H1 (cell line): Measurements from ENCODE around the gene GPR85. TPM values are rescaled to one million over a fixed set of nuclear protein-coding genes. Genes with fewer than 3 reads are reported as not detected.
A peak's percentile ranks its signal among the peaks of the same experiment; 100 is the strongest.

ENCODE experiments used
- CTCF ChIA-PET: fragments of 300-600 bp; sonication (Branson Sonifier 250); formaldehyde crosslinking; loops from one replicate; lab custom pipeline; 2021; ENCODE audit not compliant: partially characterized antibody; lab: Charles Lee
- POLR2A ChIA-PET: fragments of 300-600 bp; sonication (Branson Sonifier 250); formaldehyde crosslinking; loops from one replicate; lab custom pipeline; 2021; ENCODE audit warnings: inconsistent platforms; ENCODE audit not compliant: partially characterized antibody; lab: Charles Lee
- DNase-seq, 2 experiments: peaks; one replicate each; pipeline versions ENCODE4 v3.0.0 to v3.0.0-alpha.2; 2010 to 2022; ENCODE audit warnings: low spot score in 2 of 2, low read depth in 1 of 2, mixed read lengths in 1 of 2
- FAIRE-seq: peaks from 2 replicates; lab custom pipeline; 2011; peaks lifted over from hg19 to GRCh38; lab: Jason Lieb, UNC
- H2AFZ ChIP-seq: 2 replicates; pipeline ENCODE4 v1.8.1; 2012; ENCODE audit warnings: low read length, inconsistent platforms
- H2AK5ac ChIP-seq: 2 replicates; pipeline ENCODE4 v1.6.1; 2013; ENCODE audit warnings: low read depth, low read length
- H2BK120ac ChIP-seq: replicated peaks from 2 replicates; pipeline ENCODE3; 2013; ENCODE audit warnings: low read depth, low read length, inconsistent platforms
- H2BK12ac ChIP-seq: 2 replicates; pipeline ENCODE4 v1.6.1; 2013; ENCODE audit warnings: low read depth, low read length
- H2BK15ac ChIP-seq: 2 replicates; pipeline ENCODE4 v1.6.1; 2013; ENCODE audit warnings: low read length
- H2BK20ac ChIP-seq: 2 replicates; pipeline ENCODE4 v1.6.1; 2013; ENCODE audit warnings: low read length
- H2BK5ac ChIP-seq: 2 replicates; pipeline ENCODE4 v1.6.1; 2013; ENCODE audit warnings: low read depth, low read length
- H3K14ac ChIP-seq: 2 replicates; pipeline ENCODE4 v1.6.1; 2013; ENCODE audit warnings: inconsistent platforms; ENCODE audit not compliant: insufficient read length
- H3K18ac ChIP-seq: 2 replicates; pipeline ENCODE4 v1.6.1; 2013; ENCODE audit warnings: low read length; ENCODE audit errors: extremely low read depth
- H3K23ac ChIP-seq: 2 replicates; pipeline ENCODE4 v1.6.1; 2013; ENCODE audit warnings: inconsistent platforms; ENCODE audit not compliant: insufficient read length
- H3K23me2 ChIP-seq: 2 replicates; pipeline ENCODE4 v1.6.1; 2013; ENCODE audit warnings: low read depth, low read length
- H3K27ac ChIP-seq: 2 replicates; pipeline ENCODE4 v1.6.1; 2011; ENCODE audit warnings: low read depth, low read length, inconsistent platforms
- H3K27me3 ChIP-seq, 4 experiments: replicated peaks in 1 of 4; 1 replicate in 1 of 4; 2 replicates in 3 of 4; pipeline versions ENCODE4 v1.6.1 to v1.8.1; 2011 to 2013; ENCODE audit warnings: low read length in 3 of 4, mild to moderate bottlenecking in 3 of 4, inconsistent platforms in 2 of 4, mixed read lengths in 2 of 4, moderate library complexity in 1 of 4; ENCODE audit not compliant: control insufficient read depth in 3 of 4, insufficient read depth in 3 of 4; ENCODE audit errors: extremely low read depth in 1 of 4
- H3K36me3 ChIP-seq, 4 experiments: 2 replicates each; pipeline versions ENCODE4 v1.6.1 to v1.8.1; 2011 to 2013; ENCODE audit warnings: mild to moderate bottlenecking in 4 of 4, low read length in 3 of 4, moderate library complexity in 2 of 4, control low read depth in 1 of 4, inconsistent platforms in 1 of 4; ENCODE audit not compliant: insufficient read depth in 4 of 4, control insufficient read depth in 2 of 4
- H3K4ac ChIP-seq: replicated peaks from 2 replicates; pipeline ENCODE3; 2013; ENCODE audit warnings: low read length, low read depth, mixed read lengths, inconsistent platforms; ENCODE audit not compliant: insufficient read length
- H3K4me1 ChIP-seq, 4 experiments: replicated peaks in 1 of 4; 1 replicate in 1 of 4; 2 replicates in 3 of 4; pipeline versions ENCODE4 v1.6.1 to v1.8.1; 2011 to 2013; ENCODE audit warnings: low read length in 3 of 4, inconsistent platforms in 2 of 4, mixed read lengths in 1 of 4; ENCODE audit not compliant: insufficient read depth in 4 of 4, control insufficient read depth in 3 of 4
- H3K4me2 ChIP-seq, 2 experiments: 2 replicates each; pipeline versions ENCODE4 v1.6.1 to v1.8.1; 2011 to 2013; ENCODE audit warnings: low read depth in 2 of 2, low read length in 2 of 2, control low read depth in 1 of 2, inconsistent platforms in 1 of 2, mild to moderate bottlenecking in 1 of 2; ENCODE audit not compliant: insufficient read depth in 1 of 2
- H3K4me3 ChIP-seq, 4 experiments: fragments of 200-600, 300-600 bp in 1 of 4; sonication (generic), shearing (Covaris generic), sonication (Bioruptor Twin) in 1 of 4; 2 replicates each; pipeline versions ENCODE4 v1.5.1 to v1.8.1; 2011 to 2016; ENCODE audit warnings: low read length in 4 of 4, low read depth in 3 of 4, control low read depth in 2 of 4, inconsistent platforms in 2 of 4, mild to moderate bottlenecking in 2 of 4, mixed read lengths in 1 of 4, moderate library complexity in 1 of 4; ENCODE audit not compliant: insufficient read depth in 2 of 4; ENCODE audit errors: extremely low read depth in 1 of 4
- H3K56ac ChIP-seq: replicated peaks from 2 replicates; pipeline ENCODE3; 2013; ENCODE audit warnings: low read depth, mild to moderate bottlenecking, mixed read lengths, low read length, inconsistent platforms; ENCODE audit not compliant: insufficient read length
- H3K79me1 ChIP-seq: 2 replicates; pipeline ENCODE4 v1.6.1; 2013; ENCODE audit warnings: low read depth, low read length, control low read depth
- H3K79me2 ChIP-seq, 2 experiments: 2 replicates each; pipeline versions ENCODE4 v1.6.1 to v1.8.1; 2012 to 2013; ENCODE audit warnings: low read length in 2 of 2, mild to moderate bottlenecking in 2 of 2, inconsistent platforms in 1 of 2; ENCODE audit not compliant: insufficient read depth in 2 of 2, control insufficient read depth in 1 of 2
- H3K9ac ChIP-seq, 4 experiments: replicated peaks in 1 of 4; 1 replicate in 1 of 4; 2 replicates in 3 of 4; pipeline versions ENCODE4 v1.6.1 to v1.8.1; 2011 to 2013; ENCODE audit warnings: low read depth in 3 of 4, low read length in 3 of 4, control low read depth in 2 of 4, mild to moderate bottlenecking in 2 of 4, moderate library complexity in 2 of 4, inconsistent platforms in 1 of 4; ENCODE audit errors: extremely low read depth in 1 of 4
- H3K9me3 ChIP-seq, 2 experiments: 2 replicates each; pipeline versions ENCODE4 v1.6.1 to v1.8.1; 2012 to 2013; ENCODE audit warnings: mild to moderate bottlenecking in 2 of 2, moderate library complexity in 2 of 2, control low read depth in 1 of 2, inconsistent platforms in 1 of 2, low read depth in 1 of 2, low read length in 1 of 2, mixed read lengths in 1 of 2; ENCODE audit not compliant: insufficient read depth in 2 of 2
- H4K20me1 ChIP-seq, 2 experiments: replicated peaks in 1 of 2; 2 replicates each; pipeline versions ENCODE3 to v1.8.1; 2011 to 2013; ENCODE audit warnings: inconsistent platforms in 2 of 2, low read length in 2 of 2, mild to moderate bottlenecking in 1 of 2; ENCODE audit not compliant: insufficient read depth in 2 of 2, control insufficient read depth in 1 of 2
- H4K5ac ChIP-seq: 2 replicates; pipeline ENCODE4 v1.6.1; 2013; ENCODE audit warnings: low read length, low read depth, mixed read lengths, inconsistent platforms; ENCODE audit not compliant: insufficient read length
- H4K8ac ChIP-seq: 2 replicates; pipeline ENCODE4 v1.8.0; 2013; ENCODE audit warnings: mild to moderate bottlenecking, moderate library complexity, low read length, inconsistent platforms; ENCODE audit not compliant: insufficient read depth; ENCODE audit errors: extremely low read depth
- H4K91ac ChIP-seq: replicated peaks from 2 replicates; pipeline ENCODE3; 2013; ENCODE audit warnings: low read length, mixed read lengths, inconsistent platforms; ENCODE audit not compliant: insufficient read length
- CEBPB ChIP-seq: IDR thresholded peaks from 2 replicates; pipeline ENCODE4 v1.6.1; 2012; ENCODE audit warnings: low read depth, low read length
- EP300 ChIP-seq, 2 experiments: IDR thresholded peaks; 1 replicate in 1 of 2; 2 replicates in 1 of 2; pipeline ENCODE4 v1.6.1; 2011 to 2012; ENCODE audit warnings: low read depth in 2 of 2, low read length in 2 of 2, mild to moderate bottlenecking in 2 of 2, borderline replicate concordance in 1 of 2, inconsistent platforms in 1 of 2, moderate library complexity in 1 of 2
- PHF8 ChIP-seq: fragments of 200-600 bp; sonication (generic); conservative IDR thresholded peaks from 2 replicates; pipeline ENCODE4 v1.7.1; 2012; ENCODE audit warnings: low read depth, mild to moderate bottlenecking, inconsistent platforms, low read length, moderate library complexity
- WGBS, 2 experiments: shearing (Covaris generic) in 1 of 2; methylation state at CpG; one replicate each; pipeline versions ENCODE4 v1.1.6 to v1.1.7; 2013 to 2015; ENCODE audit warnings: low lambda C conversion rate in 2 of 2, mixed read lengths in 2 of 2, inconsistent platforms in 1 of 2, low coverage in 1 of 2, missing lambda C conversion rate in 1 of 2; ENCODE audit not compliant: insufficient replicate concordance in 2 of 2, insufficient coverage in 1 of 2, insufficient read length in 1 of 2; ENCODE audit errors: extremely low coverage in 1 of 2, missing lambda C conversion rate in 1 of 2; 5-methylcytosine and 5-hydroxymethylcytosine counted together
- polyA plus RNA-seq, 7 experiments: library from polyadenylated mRNA; depleted of rRNA in 3 of 7; stranded (reverse) in 5 of 7; unstranded in 2 of 7; fragments of >200 nt in 5 of 7; fragments of 200-250 nt in 2 of 7; gene quantifications; 1 replicate in 5 of 7; 2 replicates in 1 of 7; 4 replicates in 1 of 7; pipeline versions ENCODE4 v1.2.1 to v1.2.3, GENCODE V29; 2011 to 2013; ENCODE audit warnings: missing spikeins in 2 of 7, mixed read lengths in 2 of 7
- total RNA-seq: library from RNA; stranded (reverse); fragmentation: NEBNext Ultra II Directional; extraction: Animal tissue kit (Norgen Biotek cat#: 25700); gene quantifications from 2 replicates; pipeline ENCODE4 v1.2.1, GENCODE V29; 2021

GPR85 gene
- total and polyA plus RNA-seq, 2 of the 8 experiments (the other 6 are each of a cell fraction or from before 2014, with no cell fraction given), result 0.11 to 0.20 TPM

DNA sequence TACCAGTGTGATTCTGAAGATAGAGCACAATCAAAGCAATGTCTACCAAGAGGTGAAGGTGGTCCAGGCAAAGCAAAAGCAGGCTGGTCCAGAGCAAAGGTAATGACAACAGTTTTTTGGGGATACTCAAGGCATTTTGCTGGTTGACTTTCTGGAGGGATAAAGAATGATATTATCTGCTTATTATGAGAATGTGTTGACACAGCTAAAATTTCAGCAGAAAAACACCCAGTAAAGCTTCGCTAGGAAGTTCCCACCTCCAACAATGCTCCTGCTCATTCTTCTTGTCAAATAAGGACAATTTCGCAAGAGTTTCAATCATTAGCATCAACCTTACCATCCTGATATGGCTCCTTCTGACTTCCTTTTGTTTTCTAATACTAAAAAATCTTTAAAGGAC, 24.1 kb downstream of the GPR85 start:
- TF ChIP-seq PHF8 (no peak), CEBPB (0 out of 2 replicates have a peak, but pooled peaks have one; percentile 14), EP300 (IDR thresholded peaks at IDR 0.05; ENCODE audit: borderline replicate concordance in 1 of 2, low read depth in 2 of 2, low read length in 2 of 2) (no peak)
- TF ChIP-seq, all 59 proteins: peak for 1
- Histone ChIP-seq H3K9ac (no peak overlapping the region), H2BK20ac (no peak overlapping the region), H2BK5ac (no peak overlapping the region), H2BK12ac (no peak overlapping the region), H4K8ac (no peak overlapping the region), H3K27ac (no peak overlapping the region), H3K79me1 (no peaks in the 10 kb centered on the region), H4K91ac (no peak overlapping the region), H3K18ac (no peak overlapping the region), H3K9me3 (no peaks in the 10 kb centered on the region), H2AFZ (no peak overlapping the region), H3K27me3 (no peaks in the 10 kb centered on the region; a peak in 1 of 7 replicates), H3K14ac (no peak overlapping the region), H4K5ac (no peak overlapping the region), H2AK5ac (no peak overlapping the region), H2BK15ac (no peak overlapping the region), H3K4me3 (no peak overlapping the region), H3K23me2 (no peaks in the 10 kb centered on the region), H3K56ac (no peak overlapping the region), H4K20me1 (no peaks in the 10 kb centered on the region), H3K4me2 (no peak overlapping the region), H3K36me3 (no peaks in the 10 kb centered on the region), H3K23ac (no peak overlapping the region), H3K4ac (no peak overlapping the region), H3K4me1 (no peaks in the 10 kb centered on the region), H3K79me2 (no peaks in the 10 kb centered on the region), H2BK120ac (no peak overlapping the region)
- DNase-seq, result no peak
- ChIA-PET CTCF (interaction anchor here (1.8 kb wide), 1 partner anchor 12 kb away, joined by 5 read pairs; no protein-coding TSS in a partner anchor), POLR2A (no interaction called here)
- FAIRE-seq, result no peak
- WGBS, 2 experiments, result 83% methylated on average over 2 of the region's 2 CpGs; no CpG with 5 or more reads in 1 of the 2 experiments
